Testis (tissue), 3 donors: ENCODE results near the gene ARL3. TPM values are rescaled to one million over a fixed set of nuclear protein-coding genes. Genes with fewer than 3 reads are reported as not detected.
A peak's percentile ranks its signal among the peaks of the same experiment; 100 is the strongest.

Experiments
- DNase-seq: peaks from one replicate; pipeline ENCODE4 v3.0.0-alpha.2; 2019
- H3K27ac ChIP-seq, 2 donors: fragments of 200-600 bp; sonication (generic); one replicate each; pipeline ENCODE4 v1.5.1; 2019
- H3K27me3 ChIP-seq: fragments of 200-600 bp; sonication (generic); one replicate; pipeline ENCODE4 v1.5.1; 2019
- H3K36me3 ChIP-seq: fragments of 200-600 bp; sonication (generic); one replicate; pipeline ENCODE4 v1.5.1; 2017; ENCODE audit warnings: low read depth; ENCODE audit errors: missing control alignments
- H3K4me1 ChIP-seq: fragments of 200-600 bp; sonication (generic); one replicate; pipeline ENCODE4 v1.5.1; 2019
- H3K4me3 ChIP-seq, 2 donors: fragments of 200-600 bp; sonication (generic); one replicate each; pipeline ENCODE4 v1.5.1; 2017 to 2019
- H3K9me3 ChIP-seq: fragments of 200-600 bp; sonication (generic); one replicate; pipeline ENCODE4 v1.5.1; 2017
- CTCF ChIP-seq, 3 experiments: fragments of 450-650 bp in 2 of 3; fragments of 200-600 bp in 1 of 3; sonication (generic) in 1 of 3; IDR thresholded peaks; one replicate each; pipeline ENCODE4 v1.5.1; 2016 to 2019; ENCODE audit warnings: antibody characterized with exemption in 3 of 3, mild to moderate bottlenecking in 2 of 3, moderate library complexity in 1 of 3
- POLR2A ChIP-seq: fragments of 450-650 bp; IDR thresholded peaks from one replicate; pipeline ENCODE4 v1.6.1; 2017; ENCODE audit warnings: antibody characterized with exemption, mild to moderate bottlenecking, moderate library complexity
- WGBS, 2 donors: methylation state at CpG; one replicate each; pipeline ENCODE4 v1.1.5; 2018; 5-methylcytosine and 5-hydroxymethylcytosine counted together
- intact Hi-C: fragments of 100-400 bp; cut with DNase I; formaldehyde crosslinking; loops from one replicate; pipeline ENCODE4 v1.15.1; 2023; ENCODE audit warnings: low total_unique reads
- polyA plus RNA-seq: library from polyadenylated mRNA; stranded (reverse); fragments of 350-450 nt; fragmentation: Illumina TruSeq; extraction: RNeasy Lipid Tissue Mini Kit (QIAGEN cat#74804); gene quantifications from one replicate; pipeline ENCODE4 v1.2.3, GENCODE V29; 2014; ENCODE audit warnings: low read depth, low replicate concordance; ENCODE audit not compliant: insufficient read depth
- total RNA-seq, 2 donors: library from RNA; depleted of rRNA; stranded (reverse); fragments of >200 nt; gene quantifications; one replicate each; pipeline ENCODE4 v1.2.3, GENCODE V29; 2016

The ARL3 gene
- total and polyA plus RNA-seq, 3 donors from 2014 or later, result 10.8 to 25.2 (median 10.9) TPM

GRCh38 chr10:102729029-102730026, 15.1 kb upstream of the ARL3 start:
- WGBS, 2 donors, result 56 to 67% methylated on average over 17 to 30 of the region's 30 CpGs
- H3K36me3 ChIP-seq, result no peaks in the 10 kb centered on the region
- H3K27me3 ChIP-seq, result no peaks in the 10 kb centered on the region
- TF ChIP-seq CTCF (IDR thresholded peaks at IDR 0.05), result peak; percentile 85 to 89 (median 85)
- TF ChIP-seq POLR2A, result no peak
- no peaks in the 10 kb centered on the region for H3K9me3 ChIP-seq
- H3K4me1 ChIP-seq, result no peaks in the 10 kb centered on the region
- no peak overlapping the region for H3K4me3 ChIP-seq
- peak; percentile 91 for DNase-seq
- no peak overlapping the region for H3K27ac ChIP-seq
- intact Hi-C loops, result loop anchor here (10.0 kb wide), 1 partner anchor 95 kb away; no protein-coding TSS in a partner anchor

- intact Hi-C loops, result loop anchor here (10.0 kb wide), 1 partner anchor 98 kb away; no protein-coding TSS in a partner anchor
- H3K27ac ChIP-seq, result no peak overlapping the region
- WGBS, 2 donors, result 70 to 78% methylated on average over 13 of the region's 13 CpGs
- no peaks in the 10 kb centered on the region for H3K27me3 ChIP-seq
- TF ChIP-seq POLR2A (no peak), CTCF (IDR thresholded peaks at IDR 0.05) (no peak)
- no peaks in the 10 kb centered on the region for H3K9me3 ChIP-seq
- no peak overlapping the region for H3K4me3 ChIP-seq
- H3K4me1 ChIP-seq, result no peaks in the 10 kb centered on the region
- no peak for DNase-seq
- no peaks in the 10 kb centered on the region for H3K36me3 ChIP-seq
Observed at GRCh38 chr10:102727037-102727818, 13.0 kb upstream of the ARL3 start.

GRCh38 chr10:102726274-102726673, 12.1 kb upstream of the ARL3 start:
- Histone ChIP-seq H3K9me3 (no peaks in the 10 kb centered on the region), H3K27ac (no peak overlapping the region), H3K27me3 (no peaks in the 10 kb centered on the region), H3K4me3 (no peak overlapping the region), H3K36me3 (no peaks in the 10 kb centered on the region), H3K4me1 (no peaks in the 10 kb centered on the region)
- WGBS, 2 donors, result 88 to 100% methylated on average over 1 to 3 of the region's 3 CpGs
- no peak for TF ChIP-seq CTCF (IDR thresholded peaks at IDR 0.05)
- TF ChIP-seq POLR2A, result no peak
- intact Hi-C loops, result loop anchor here (10.0 kb wide), 1 partner anchor 99 kb away; no protein-coding TSS in a partner anchor
- no peak for DNase-seq

GRCh38 chr10:102723989-102724388, 9.8 kb upstream of the ARL3 start:
- WGBS, 2 donors, result 91 to 97% methylated on average over 4 of the region's 4 CpGs
- H3K27ac ChIP-seq, result no peak overlapping the region
- no peaks in the 10 kb centered on the region for H3K27me3 ChIP-seq
- no peaks in the 10 kb centered on the region for H3K36me3 ChIP-seq
- intact Hi-C loops, result loop anchor here (10.0 kb wide), 1 partner anchor 101 kb away; no protein-coding TSS in a partner anchor
- H3K4me3 ChIP-seq, result no peak overlapping the region
- TF ChIP-seq CTCF (IDR thresholded peaks at IDR 0.05), result no peak
- no peak for TF ChIP-seq POLR2A
- H3K9me3 ChIP-seq, result no peaks in the 10 kb centered on the region
- DNase-seq, result no peak
- peaks cover 6% of the 10 kb centered on the region for H3K4me1 ChIP-seq
